ENCODE results near the gene ADARB2. TPM values are rescaled to one million over a fixed set of nuclear protein-coding genes. Genes with fewer than 3 reads are reported as not detected.

Gene ADARB2
- total and polyA plus RNA-seq, 8 donors: 0.41 to 0.92 (median 0.76) TPM

DNA sequence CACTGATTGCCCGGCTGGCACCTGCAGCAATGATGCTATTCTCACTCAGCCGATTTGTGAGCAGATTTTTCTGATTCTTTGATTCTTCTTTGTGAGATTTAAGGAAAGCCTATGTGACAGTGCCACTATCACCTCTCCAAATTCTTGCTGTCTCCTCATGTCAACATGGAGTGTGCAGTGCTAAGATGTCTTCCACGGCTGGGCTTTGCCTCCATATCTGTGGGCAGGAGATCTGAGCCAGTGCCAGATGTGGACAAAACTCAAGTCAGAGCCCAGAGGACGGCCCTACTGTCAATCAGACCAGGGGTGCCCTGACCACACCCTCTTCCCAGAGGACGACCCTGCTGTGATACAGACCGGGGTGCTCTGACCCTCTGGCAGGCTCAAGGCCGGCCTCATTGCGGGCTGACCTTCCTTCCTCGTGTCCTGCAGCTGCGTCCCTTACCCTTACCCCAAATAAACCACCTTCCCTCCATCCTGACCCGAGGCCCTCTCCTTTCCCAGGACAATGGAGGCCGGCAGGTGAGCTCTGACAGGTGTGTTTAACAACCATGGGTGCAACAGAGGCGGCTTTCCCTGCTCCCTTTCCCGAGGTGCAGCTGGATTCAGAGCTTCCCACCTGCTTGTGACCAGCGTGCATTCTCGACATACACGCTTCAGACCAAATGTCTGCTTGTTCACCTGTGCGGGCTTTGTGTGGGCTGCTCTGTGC, 221.4 kb downstream of the ADARB2 start:
- H3K4me3 ChIP-seq: no peak overlapping the region
- DNase-seq (no peak), ATAC-seq (no peak)
- no peaks in the 10 kb centered on the region for H3K4me1 ChIP-seq
- TF ChIP-seq, protein P1, sequence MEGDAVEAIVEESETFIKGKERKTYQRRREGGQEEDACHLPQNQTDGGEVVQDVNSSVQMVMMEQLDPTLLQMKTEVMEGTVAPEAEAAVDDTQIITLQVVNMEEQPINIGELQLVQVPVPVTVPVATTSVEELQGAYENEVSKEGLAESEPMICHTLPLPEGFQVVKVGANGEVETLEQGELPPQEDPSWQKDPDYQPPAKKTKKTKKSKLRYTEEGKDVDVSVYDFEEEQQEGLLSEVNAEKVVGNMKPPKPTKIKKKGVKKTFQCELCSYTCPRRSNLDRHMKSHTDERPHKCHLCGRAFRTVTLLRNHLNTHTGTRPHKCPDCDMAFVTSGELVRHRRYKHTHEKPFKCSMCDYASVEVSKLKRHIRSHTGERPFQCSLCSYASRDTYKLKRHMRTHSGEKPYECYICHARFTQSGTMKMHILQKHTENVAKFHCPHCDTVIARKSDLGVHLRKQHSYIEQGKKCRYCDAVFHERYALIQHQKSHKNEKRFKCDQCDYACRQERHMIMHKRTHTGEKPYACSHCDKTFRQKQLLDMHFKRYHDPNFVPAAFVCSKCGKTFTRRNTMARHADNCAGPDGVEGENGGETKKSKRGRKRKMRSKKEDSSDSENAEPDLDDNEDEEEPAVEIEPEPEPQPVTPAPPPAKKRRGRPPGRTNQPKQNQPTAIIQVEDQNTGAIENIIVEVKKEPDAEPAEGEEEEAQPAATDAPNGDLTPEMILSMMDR (IDR thresholded peaks at IDR 0.05): no peak
- H3K9me3 ChIP-seq: no peaks in the 10 kb centered on the region
- intact Hi-C loops (cut with DNase I): no loop called here
- no peaks in the 10 kb centered on the region for H3K36me3 ChIP-seq
- peaks cover 0 to 12% of the 10 kb centered on the region in 2 donors for H3K27me3 ChIP-seq
- no peak overlapping the region for H3K27ac ChIP-seq

DNA sequence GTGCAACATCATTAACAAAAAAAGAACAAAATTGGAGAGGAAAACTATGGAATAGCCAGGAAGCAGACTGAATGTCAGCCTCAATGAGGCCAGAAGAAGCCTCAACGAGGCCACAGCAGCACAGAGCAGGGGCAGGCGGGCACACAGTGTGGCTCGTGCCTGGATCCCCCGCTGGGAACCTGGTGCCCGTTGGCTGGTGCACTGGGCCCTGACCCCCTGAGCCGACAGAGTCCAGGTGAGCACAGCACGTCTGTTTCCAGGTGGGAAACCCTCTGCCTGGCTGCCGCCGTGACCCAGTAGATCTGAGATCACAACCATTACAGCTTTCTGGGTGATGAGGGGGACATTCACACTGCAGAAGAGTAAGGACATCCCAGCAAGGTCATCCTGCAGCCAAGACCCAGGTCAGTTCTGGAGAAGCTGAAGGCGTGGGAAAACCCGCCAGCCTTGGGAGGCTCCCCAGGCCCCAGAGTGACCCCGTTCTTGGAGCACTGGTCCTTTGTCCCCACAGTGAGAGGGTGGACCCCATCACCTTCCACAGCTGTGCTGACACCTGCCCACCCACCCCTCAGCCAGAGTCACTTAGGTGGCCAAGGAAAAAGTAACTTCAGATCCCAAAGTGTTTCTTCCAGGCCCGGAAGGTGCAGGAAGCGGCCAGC, 222.1 kb downstream of the ADARB2 start:
- H3K4me1 ChIP-seq: no peaks in the 10 kb centered on the region
- no peak overlapping the region for H3K27ac ChIP-seq
- TF ChIP-seq, protein P1 (IDR thresholded peaks at IDR 0.05): no peak
- H3K4me3 ChIP-seq: no peak overlapping the region
- no peaks in the 10 kb centered on the region for H3K9me3 ChIP-seq
- peaks cover 0 to 12% of the 10 kb centered on the region in 2 donors for H3K27me3 ChIP-seq
- intact Hi-C loops (cut with DNase I): no loop called here
- DNase-seq (no peak), ATAC-seq (no peak)
- no peaks in the 10 kb centered on the region for H3K36me3 ChIP-seq

DNA sequence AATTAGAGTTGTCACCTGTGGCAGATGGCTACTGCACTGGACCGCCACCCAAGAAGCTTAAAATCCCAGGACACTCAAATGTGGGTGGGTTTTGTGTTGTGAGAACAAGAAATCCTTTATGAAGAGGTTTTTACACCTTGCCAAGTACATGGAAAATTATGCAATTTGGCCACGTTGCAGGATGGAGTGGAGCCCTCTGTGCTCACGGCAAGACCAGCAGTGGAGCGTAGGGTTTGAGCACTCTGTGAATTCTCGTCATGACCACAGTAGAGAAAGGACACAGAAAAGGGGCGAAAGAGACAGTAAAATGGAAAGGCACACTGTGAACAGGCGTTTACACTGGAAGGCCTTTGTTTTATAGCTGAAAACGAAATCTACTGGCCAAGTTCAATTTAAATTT, 222.6 kb downstream of the ADARB2 start:
- Histone ChIP-seq H3K36me3 (no peaks in the 10 kb centered on the region), H3K4me1 (no peaks in the 10 kb centered on the region), H3K27ac (no peak overlapping the region), H3K27me3 (peaks cover 0 to 12% of the 10 kb centered on the region in 2 donors), H3K4me3 (no peak overlapping the region), H3K9me3 (no peaks in the 10 kb centered on the region)
- DNase-seq (no peak), ATAC-seq (no peak)
- intact Hi-C loops (cut with DNase I): no loop called here
- TF ChIP-seq, protein P1 (IDR thresholded peaks at IDR 0.05): no peak

DNA sequence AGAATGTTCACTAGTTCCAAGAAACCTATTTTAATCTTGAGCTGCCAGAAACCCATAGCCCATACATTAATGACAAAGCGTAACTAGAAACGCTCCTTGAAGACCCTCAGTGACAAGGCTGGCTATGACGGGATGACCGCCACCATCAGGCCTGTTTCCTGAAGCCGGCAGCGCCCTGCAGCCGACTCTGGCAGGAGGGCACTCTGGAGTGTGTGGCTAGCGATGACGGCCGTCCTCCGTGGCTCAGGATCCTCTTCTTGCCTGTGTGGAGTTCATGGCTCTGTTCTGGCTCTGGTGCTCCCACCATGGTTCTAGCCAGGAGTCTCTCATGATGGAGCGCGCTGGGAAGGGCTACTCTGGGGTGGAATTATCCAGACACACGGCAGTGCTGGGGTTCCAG, 224.1 kb downstream of the ADARB2 start:
- Histone ChIP-seq H3K27me3 (peaks cover 0 to 12% of the 10 kb centered on the region in 2 donors), H3K36me3 (no peaks in the 10 kb centered on the region), H3K4me3 (no peak overlapping the region), H3K9me3 (no peaks in the 10 kb centered on the region), H3K27ac (no peak overlapping the region), H3K4me1 (no peaks in the 10 kb centered on the region)
- intact Hi-C loops (cut with DNase I): no loop called here
- TF ChIP-seq, protein P1 (IDR thresholded peaks at IDR 0.05): no peak
- ATAC-seq (no peak), DNase-seq (no peak)

DNA sequence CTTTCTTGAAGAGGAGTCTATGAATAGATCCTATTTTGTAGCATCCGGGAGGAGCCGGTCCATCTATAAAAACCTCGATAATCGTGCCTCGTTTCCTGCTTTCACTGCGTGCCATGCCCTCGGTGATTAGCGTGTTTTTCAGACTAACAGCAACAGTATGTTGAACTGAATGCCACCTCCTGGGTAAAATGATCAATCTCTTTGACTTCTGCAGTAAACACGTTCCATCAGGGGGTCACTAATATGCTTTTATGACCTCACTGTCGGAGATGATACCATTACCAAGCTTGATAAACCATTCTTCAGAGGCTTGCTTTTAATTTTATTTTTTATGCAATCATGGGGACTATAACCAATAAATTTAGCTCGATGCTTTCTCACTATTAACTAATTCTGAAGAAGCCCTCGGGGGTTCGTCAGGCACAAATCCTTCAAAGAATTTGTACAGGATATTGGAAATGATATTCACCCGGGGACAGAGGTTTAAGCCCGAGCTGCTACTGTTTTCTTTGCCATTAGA, 228.3 kb downstream of the ADARB2 start:
- peaks cover 0 to under 1% of the 10 kb centered on the region in 2 donors for H3K27me3 ChIP-seq
- intact Hi-C loops (cut with DNase I): no loop called here
- H3K4me1 ChIP-seq: no peaks in the 10 kb centered on the region
- no peak overlapping the region for H3K4me3 ChIP-seq
- H3K9me3 ChIP-seq: no peaks in the 10 kb centered on the region
- no peak for ATAC-seq
- H3K27ac ChIP-seq: no peak overlapping the region
- H3K36me3 ChIP-seq: no peaks in the 10 kb centered on the region
- TF ChIP-seq, protein P1 (IDR thresholded peaks at IDR 0.05): no peak
- no peak for DNase-seq
